Gastroesophageal sphincter (tissue), 3 donors: Measurements from ENCODE around the gene KCNQ1OT1.

Experiments used
- CTCF ChIP-seq, 4 experiments: fragments of 200-600 bp in 2 of 4; fragments of 450-650 bp in 2 of 4; sonication (generic) in 1 of 4; IDR thresholded peaks; one replicate each; pipeline ENCODE4 v1.5.1; 2017 to 2019; ENCODE audit warnings: antibody characterized with exemption in 4 of 4, mild to moderate bottlenecking in 2 of 4, moderate library complexity in 2 of 4
- EP300 ChIP-seq: sonication (generic); formaldehyde crosslinking; IDR thresholded peaks from one replicate; pipeline ENCODE4 v1.6.1; 2017; ENCODE audit warnings: antibody characterized with exemption, mild to moderate bottlenecking
- POLR2A ChIP-seq, 2 donors: fragments of 450-650 bp; IDR thresholded peaks; one replicate each; pipeline ENCODE4 v1.6.1; 2017; ENCODE audit warnings: antibody characterized with exemption in 2 of 2, mild to moderate bottlenecking in 2 of 2, moderate library complexity in 1 of 2
- POLR2AphosphoS5 ChIP-seq: sonication (generic); formaldehyde crosslinking; IDR thresholded peaks from one replicate; pipeline ENCODE4 v1.6.1; 2017; ENCODE audit warnings: antibody characterized with exemption

DNA sequence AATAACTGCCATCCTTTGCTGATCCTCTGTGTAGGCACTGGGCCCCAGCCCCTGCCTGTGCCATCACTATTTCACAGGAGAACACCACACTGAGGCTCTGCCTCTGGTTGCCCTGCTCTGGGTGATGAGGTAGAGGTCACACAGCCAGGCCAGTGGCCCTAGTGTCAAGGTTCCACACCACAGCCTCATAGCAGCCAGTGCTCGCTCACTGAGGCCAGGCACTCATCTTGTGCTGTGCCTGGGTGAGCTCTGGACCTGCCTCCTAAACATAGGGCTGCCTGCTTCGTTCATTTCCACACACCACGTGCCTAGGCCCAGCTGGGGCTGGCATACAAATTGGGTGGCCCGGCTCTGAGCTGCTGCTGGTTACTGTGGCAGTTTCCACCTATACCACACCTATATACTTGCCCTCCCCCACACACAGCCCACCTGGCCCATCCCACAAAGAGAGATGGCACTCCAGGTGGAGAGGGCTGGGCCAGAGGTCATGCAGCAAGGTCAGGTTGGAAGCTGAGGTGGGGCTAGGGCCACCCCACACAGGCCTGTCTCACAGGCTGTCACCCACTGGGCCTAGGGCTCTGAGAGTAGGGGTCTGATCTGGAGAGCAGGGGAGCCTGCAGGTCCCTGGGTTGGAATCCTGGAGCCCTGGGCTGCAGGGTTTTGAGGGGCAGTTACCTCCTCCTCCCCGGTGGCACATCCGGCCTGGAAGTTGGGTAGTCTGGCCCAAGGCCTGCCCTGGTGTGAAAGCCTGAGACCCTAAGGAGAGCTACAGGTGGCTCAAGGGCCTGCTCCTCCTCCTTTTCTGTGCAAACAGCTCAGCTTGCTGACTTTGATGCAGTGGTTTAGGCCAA is 11.2 kb downstream of the KCNQ1OT1 start:
- TF ChIP-seq CTCF (IDR thresholded peaks at IDR 0.05) = no peak
- TF ChIP-seq POLR2AphosphoS5 = no peak
- TF ChIP-seq EP300 = no peak
- no peak for TF ChIP-seq POLR2A (IDR thresholded peaks at IDR 0.05)
